ENCODE results near the gene CCAR1. TPM values are rescaled to one million over a fixed set of nuclear protein-coding genes. Genes with fewer than 3 reads are reported as not detected.
"Not testable (repeated sequence)": the region's sequence is repeated elsewhere in the genome, so short reads cannot be mapped to it uniquely, and the experiment has no call there.

CCAR1 gene
- polyA plus RNA-seq, 4 donors: 33.9 to 78.7 (median 54.7) TPM

GRCh38 chr10:68837626-68838322, 116.7 kb downstream of the CCAR1 start:
- H3K4me3 ChIP-seq (ENCODE audit: low read depth in 1 of 3, low read length in 3 of 3): no peak overlapping the region

GRCh38 chr10:68840650-68841049, 119.6 kb downstream of the CCAR1 start:
- not testable (repeated sequence) for H3K27me3 ChIP-seq (ENCODE audit: control insufficient read depth in 3 of 3, insufficient read depth in 3 of 3, low read length in 3 of 3); H3K4me1 ChIP-seq (ENCODE audit: control insufficient read depth in 3 of 3, insufficient read depth in 2 of 3, low read depth in 1 of 3, low read length in 2 of 3); H3K4me3 ChIP-seq (ENCODE audit: low read depth in 1 of 3, low read length in 3 of 3); H3K27ac ChIP-seq (ENCODE audit: low read depth in 1 of 3, low read length in 2 of 3); H3K9me3 ChIP-seq (ENCODE audit: control insufficient read depth in 2 of 2, insufficient read depth in 1 of 2, low read depth in 1 of 2, low read length in 1 of 2); H3K36me3 ChIP-seq (ENCODE audit: control insufficient read depth in 3 of 3, insufficient read depth in 2 of 3, low read depth in 1 of 3, low read length in 3 of 3); DNase-seq; FAIRE-seq
- WGBS, 3 donors: 96 to 97% (median 96%) methylated on average over 9 of the region's 9 CpGs

More at GRCh38 chr10:68837626-68838322, 116.7 kb downstream of the CCAR1 start:
- no peak for DNase-seq
- no peaks in the 10 kb centered on the region for H3K4me1 ChIP-seq (ENCODE audit: control insufficient read depth in 3 of 3, insufficient read depth in 2 of 3, low read depth in 1 of 3, low read length in 2 of 3)
- no peaks in the 10 kb centered on the region for H3K9me3 ChIP-seq (ENCODE audit: control insufficient read depth in 2 of 2, insufficient read depth in 1 of 2, low read depth in 1 of 2, low read length in 1 of 2)
- FAIRE-seq: no peak
- 88 to 91% (median 89%) methylated on average over 8 of the region's 8 CpGs for WGBS, 3 donors
- no peaks in the 10 kb centered on the region for H3K27me3 ChIP-seq (ENCODE audit: control insufficient read depth in 3 of 3, insufficient read depth in 3 of 3, low read length in 3 of 3)
- H3K36me3 ChIP-seq (ENCODE audit: control insufficient read depth in 3 of 3, insufficient read depth in 2 of 3, low read depth in 1 of 3, low read length in 3 of 3): peaks cover 0 to 6% (median 0%) of the 10 kb centered on the region in 3 donors
- no peak overlapping the region for H3K27ac ChIP-seq (ENCODE audit: low read depth in 1 of 3, low read length in 2 of 3)

Other genes starting within 250 kb of the CCAR1 start
- gene DNA2, start 249.3 kb upstream of the CCAR1 start, polyA plus RNA-seq: 1 to 10 TPM; 2.2 to 7.8 (median 4.1) TPM
- 10 to 100 TPM in 3 of 4 donors, 1 to 10 TPM in 1; 6.6 to 23.3 (median 17.8) TPM for gene SLC25A16, start 193.7 kb upstream of the CCAR1 start, polyA plus RNA-seq
- 1 to 10 TPM in 1 of 4 donors, under 1 TPM in 2, not detected in 1; under 0.01 to 4.0 (median 0.31) TPM for gene TET1, start 160.9 kb upstream of the CCAR1 start, polyA plus RNA-seq
- 1 to 10 TPM in 2 of 4 donors, under 1 TPM in 1, not detected in 1; 0.81 to 8.7 (median 2.5) TPM for gene STOX1, start 106.3 kb downstream of the CCAR1 start, polyA plus RNA-seq
- gene DDX50, start 180.1 kb downstream of the CCAR1 start, polyA plus RNA-seq: 10 to 100 TPM; 12.3 to 35.1 (median 22.0) TPM
- gene DDX21, start 234.9 kb downstream of the CCAR1 start, polyA plus RNA-seq: 10 to 100 TPM; 14.1 to 42.9 (median 28.5) TPM

Data from small intestine (tissue), 7 donors.